Measurements from ENCODE around the gene KNSTRN. TPM values are rescaled to one million over a fixed set of nuclear protein-coding genes. Genes with fewer than 3 reads are reported as not detected.

KNSTRN gene
- total RNA-seq, 2 donors from 2014 or later: 12.9 to 19.8 TPM

DNA sequence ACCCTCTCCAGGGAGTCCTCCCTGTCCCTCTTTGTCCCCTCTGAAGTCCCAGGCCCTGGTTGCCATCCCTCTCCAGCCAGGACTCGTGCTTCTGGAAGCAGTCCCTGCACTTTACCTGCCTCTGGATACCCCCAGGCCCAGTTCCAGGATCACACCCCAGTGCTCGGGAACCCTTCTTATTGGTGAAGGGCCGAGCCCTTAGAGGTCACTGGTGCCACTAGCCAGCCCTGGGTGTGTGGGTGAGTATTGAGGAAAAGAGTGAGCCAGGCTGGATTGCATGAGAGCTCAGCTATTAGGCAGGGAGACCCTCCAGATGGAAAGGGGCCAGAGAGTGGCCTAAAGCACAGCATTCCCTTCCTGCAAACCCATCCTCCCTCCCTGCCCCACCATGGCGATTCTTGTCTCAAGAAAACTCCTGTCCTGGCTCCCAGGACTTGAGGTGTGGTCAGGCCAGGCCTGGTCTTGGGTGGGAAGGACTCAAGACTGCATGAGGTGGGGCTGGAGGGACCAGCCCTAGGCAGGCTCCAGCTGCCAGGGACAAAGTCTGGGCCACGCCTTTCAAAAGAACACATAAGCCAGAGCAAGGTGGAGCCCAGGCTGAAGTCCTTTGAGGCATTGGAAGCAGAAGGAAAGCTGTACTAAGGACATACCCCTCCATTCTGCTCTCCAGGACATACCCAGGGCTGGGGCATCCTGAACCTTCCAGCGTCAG is 36.5 kb upstream of the KNSTRN start:
- no peak for DNase-seq (ENCODE audit: low spot score)
- no peak overlapping the region for H3K27ac ChIP-seq
- no peaks in the 10 kb centered on the region for H3K36me3 ChIP-seq
- peaks cover 3% of the 10 kb centered on the region for H3K4me1 ChIP-seq (replicated peaks)
- H3K4me3 ChIP-seq: no peak overlapping the region
- no peaks in the 10 kb centered on the region for H3K9me3 ChIP-seq
- intact Hi-C loops (cut with DNase I): no loop called here
- no peak for TF ChIP-seq POLR2AphosphoS5 (IDR thresholded peaks at IDR 0.05)
- TF ChIP-seq, protein P1, sequence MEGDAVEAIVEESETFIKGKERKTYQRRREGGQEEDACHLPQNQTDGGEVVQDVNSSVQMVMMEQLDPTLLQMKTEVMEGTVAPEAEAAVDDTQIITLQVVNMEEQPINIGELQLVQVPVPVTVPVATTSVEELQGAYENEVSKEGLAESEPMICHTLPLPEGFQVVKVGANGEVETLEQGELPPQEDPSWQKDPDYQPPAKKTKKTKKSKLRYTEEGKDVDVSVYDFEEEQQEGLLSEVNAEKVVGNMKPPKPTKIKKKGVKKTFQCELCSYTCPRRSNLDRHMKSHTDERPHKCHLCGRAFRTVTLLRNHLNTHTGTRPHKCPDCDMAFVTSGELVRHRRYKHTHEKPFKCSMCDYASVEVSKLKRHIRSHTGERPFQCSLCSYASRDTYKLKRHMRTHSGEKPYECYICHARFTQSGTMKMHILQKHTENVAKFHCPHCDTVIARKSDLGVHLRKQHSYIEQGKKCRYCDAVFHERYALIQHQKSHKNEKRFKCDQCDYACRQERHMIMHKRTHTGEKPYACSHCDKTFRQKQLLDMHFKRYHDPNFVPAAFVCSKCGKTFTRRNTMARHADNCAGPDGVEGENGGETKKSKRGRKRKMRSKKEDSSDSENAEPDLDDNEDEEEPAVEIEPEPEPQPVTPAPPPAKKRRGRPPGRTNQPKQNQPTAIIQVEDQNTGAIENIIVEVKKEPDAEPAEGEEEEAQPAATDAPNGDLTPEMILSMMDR (IDR thresholded peaks at IDR 0.05): no peak
- TF ChIP-seq POLR2A (IDR thresholded peaks at IDR 0.05): no peak
- WGBS: 87% methylated on average over 6 of the region's 6 CpGs
- H3K27me3 ChIP-seq (replicated peaks; ENCODE audit: insufficient read depth): no peaks in the 10 kb centered on the region

DNA sequence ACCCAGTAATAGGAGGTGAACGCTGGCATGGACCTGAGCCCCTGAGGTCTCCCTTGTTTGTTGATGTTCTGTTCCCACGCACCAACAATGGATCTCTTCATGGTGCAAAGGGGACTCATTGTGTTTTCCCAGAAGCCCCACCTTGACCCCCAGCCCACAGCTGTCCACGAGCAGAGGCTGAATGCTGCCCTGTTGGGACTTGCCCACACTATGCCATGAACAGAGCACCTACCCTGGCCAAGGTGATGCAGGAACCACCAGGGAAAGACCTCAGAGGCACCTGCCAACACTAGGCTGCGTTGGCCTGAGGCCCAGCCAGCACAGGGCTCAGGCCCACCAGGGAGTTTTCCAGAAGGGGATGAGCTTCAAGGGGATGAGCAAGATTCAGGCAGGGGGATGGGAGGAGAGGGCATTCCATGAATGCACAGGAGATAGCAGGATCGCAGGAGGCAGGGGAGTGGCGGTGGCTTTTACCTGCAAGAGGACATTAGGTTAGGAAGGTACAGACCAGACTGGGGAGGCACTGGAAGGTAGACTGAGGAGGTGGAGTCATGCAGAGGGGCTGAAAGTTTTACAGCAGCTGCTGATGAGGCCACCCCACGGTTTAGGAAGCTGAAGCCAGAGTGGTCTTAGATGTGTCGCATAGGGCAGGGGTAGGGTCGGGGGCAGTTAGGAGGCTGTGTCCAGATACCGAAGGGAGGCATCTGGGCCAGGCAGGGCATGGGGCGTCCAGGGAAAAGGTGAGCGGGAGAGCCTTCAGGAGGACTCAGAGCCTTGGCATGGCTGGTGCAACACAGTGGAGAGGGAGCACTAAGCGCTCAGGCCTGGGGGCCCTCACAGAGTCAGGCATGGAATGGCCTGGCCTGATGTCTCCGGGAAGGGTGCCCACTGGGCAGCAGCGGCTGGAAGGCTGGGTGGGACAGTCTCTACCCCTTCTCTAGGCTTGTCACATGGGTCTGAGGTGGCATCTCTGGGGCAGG is 35.7 kb upstream of the KNSTRN start:
- TF ChIP-seq, protein P1 (IDR thresholded peaks at IDR 0.05): no peak
- TF ChIP-seq POLR2A (IDR thresholded peaks at IDR 0.05): no peak
- no peaks in the 10 kb centered on the region for H3K27me3 ChIP-seq (replicated peaks; ENCODE audit: insufficient read depth)
- no peaks in the 10 kb centered on the region for H3K9me3 ChIP-seq
- no peak for DNase-seq (ENCODE audit: low spot score)
- no peaks in the 10 kb centered on the region for H3K36me3 ChIP-seq
- no peak overlapping the region for H3K27ac ChIP-seq
- WGBS: 78% methylated on average over 15 of the region's 15 CpGs
- intact Hi-C loops (cut with DNase I): no loop called here
- H3K4me1 ChIP-seq (replicated peaks): no peaks in the 10 kb centered on the region
- no peak overlapping the region for H3K4me3 ChIP-seq

DNA sequence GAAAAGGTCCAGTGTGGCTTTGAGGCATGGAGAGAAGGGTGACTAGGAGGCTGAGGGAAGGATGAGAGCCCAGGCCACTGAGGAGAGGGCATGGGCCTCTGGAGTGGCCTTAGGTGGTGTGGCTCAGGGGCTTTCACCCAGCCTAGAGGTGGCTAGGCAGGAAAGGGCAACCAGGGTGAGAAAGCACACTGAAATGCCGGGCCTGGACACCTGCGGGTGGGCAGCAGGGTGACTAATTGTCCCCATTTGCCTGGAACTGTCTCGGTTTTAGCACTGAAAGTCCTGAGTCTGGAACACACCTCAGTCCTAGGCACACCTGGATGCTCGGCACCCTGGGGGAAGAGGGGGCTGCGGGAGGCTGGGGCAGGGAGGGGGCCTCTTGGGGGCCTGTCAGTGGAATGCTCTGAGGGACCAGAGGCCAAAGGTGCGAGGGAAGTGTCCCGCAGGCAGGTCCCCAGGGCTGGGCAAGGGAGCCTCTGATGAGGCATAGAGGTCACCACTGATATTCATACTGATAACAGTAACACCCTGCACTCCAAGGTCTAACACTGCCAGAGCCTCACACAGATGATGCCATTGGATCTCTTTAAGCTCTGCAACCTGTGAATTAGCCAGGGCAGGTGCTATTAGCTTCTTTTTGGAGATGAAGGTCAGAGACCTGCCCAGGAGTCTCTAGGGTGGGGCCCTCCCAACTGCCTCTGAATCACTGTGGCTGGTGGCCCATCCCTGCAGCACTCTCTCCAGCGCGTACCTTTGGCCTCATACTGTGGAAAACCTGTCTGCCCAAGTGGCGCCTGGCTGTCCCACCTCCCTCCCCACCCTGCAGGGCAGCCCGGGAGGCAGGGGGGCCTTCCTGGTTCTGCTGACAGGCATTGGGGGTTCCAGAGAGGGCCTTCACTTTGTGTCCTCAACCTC is 34.7 kb upstream of the KNSTRN start:
- Histone ChIP-seq H3K36me3 (no peaks in the 10 kb centered on the region), H3K4me1 (replicated peaks) (no peaks in the 10 kb centered on the region), H3K27ac (no peak overlapping the region), H3K27me3 (replicated peaks; ENCODE audit: insufficient read depth) (no peaks in the 10 kb centered on the region), H3K9me3 (no peaks in the 10 kb centered on the region), H3K4me3 (no peak overlapping the region)
- no peak for DNase-seq (ENCODE audit: low spot score)
- no peak for TF ChIP-seq POLR2A (IDR thresholded peaks at IDR 0.05)
- TF ChIP-seq, protein P1 (IDR thresholded peaks at IDR 0.05): no peak
- no peak for TF ChIP-seq POLR2AphosphoS5 (IDR thresholded peaks at IDR 0.05)
- 86% methylated on average over 9 of the region's 11 CpGs for WGBS
- intact Hi-C loops (cut with DNase I): no loop called here

DNA sequence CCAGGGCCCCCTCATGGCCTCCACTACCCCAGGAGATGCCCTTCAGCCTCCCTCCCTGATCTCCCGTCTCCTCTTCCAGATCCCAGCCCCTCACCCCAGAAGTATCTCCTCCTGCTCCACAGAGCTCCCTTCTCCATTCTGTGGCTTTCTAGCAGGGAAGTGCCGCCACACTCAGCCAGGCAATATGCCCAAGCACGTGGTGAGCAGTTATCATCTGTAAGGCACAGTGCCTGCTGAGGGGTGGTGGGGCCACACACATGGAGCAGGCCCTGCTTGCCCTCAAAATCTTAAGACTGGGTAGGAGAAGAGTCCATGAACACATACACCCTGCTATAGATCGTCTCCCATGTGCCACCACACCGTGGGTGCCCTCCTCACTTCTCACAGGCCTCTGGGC is 34.0 kb upstream of the KNSTRN start:
- intact Hi-C loops (cut with DNase I): no loop called here
- no peak overlapping the region for H3K27ac ChIP-seq

More for the DNA sequence above, 34.0 kb upstream of the KNSTRN start:
- H3K36me3 ChIP-seq: no peaks in the 10 kb centered on the region
- no peak overlapping the region for H3K4me3 ChIP-seq
- DNase-seq (ENCODE audit: low spot score): no peak
- no peaks in the 10 kb centered on the region for H3K9me3 ChIP-seq
- no peaks in the 10 kb centered on the region for H3K4me1 ChIP-seq (replicated peaks)
- TF ChIP-seq POLR2AphosphoS5 (IDR thresholded peaks at IDR 0.05) (no peak), POLR2A (IDR thresholded peaks at IDR 0.05) (no peak)
- TF ChIP-seq, protein P1 (IDR thresholded peaks at IDR 0.05): no peak
- H3K27me3 ChIP-seq (replicated peaks; ENCODE audit: insufficient read depth): no peaks in the 10 kb centered on the region
- WGBS: 88% methylated on average over 5 of the region's 5 CpGs
